NCI-H510A treated with DMSO at 0.1 percent for 48 hours (cell line): ENCODE data around the gene IGF1R.

Experiments
- DNase-seq: peaks from one replicate; lab custom pipeline; 2025; lab: John Stamatoyannopoulos, UW

Gene IGF1R

GRCh38 chr15:98827217-98827616 lies 178.9 kb downstream of the IGF1R start:
- no peak for DNase-seq

- DNase-seq: no peak
Measured at GRCh38 chr15:98830034-98830634, 181.8 kb downstream of the IGF1R start.

- DNase-seq: no peak
Measured at GRCh38 chr15:98834976-98835375, 186.6 kb downstream of the IGF1R start.

- DNase-seq: no peak
Measured at GRCh38 chr15:98835876-98836275, 187.5 kb downstream of the IGF1R start.

- DNase-seq: peak; percentile 13
Measured at GRCh38 chr15:98838387-98839259, 190.3 kb downstream of the IGF1R start.

GRCh38 chr15:98840053-98840452 lies 191.7 kb downstream of the IGF1R start:
- no peak for DNase-seq

- no peak for DNase-seq
Measured at GRCh38 chr15:98841419-98841970, 193.2 kb downstream of the IGF1R start.

GRCh38 chr15:98842192-98842972 lies 194.0 kb downstream of the IGF1R start:
- no peak for DNase-seq

GRCh38 chr15:98842973-98843285 lies 194.6 kb downstream of the IGF1R start:
- DNase-seq: no peak

GRCh38 chr15:98843844-98844243 lies 195.5 kb downstream of the IGF1R start:
- DNase-seq: no peak

- no peak for DNase-seq
Measured at GRCh38 chr15:98844261-98844660, 195.9 kb downstream of the IGF1R start.

GRCh38 chr15:98845138-98845884 lies 197.0 kb downstream of the IGF1R start:
- DNase-seq: no peak

- DNase-seq: peak; percentile 13
Measured at GRCh38 chr15:98850961-98851572, 202.7 kb downstream of the IGF1R start.

GRCh38 chr15:98853161-98853560 lies 204.8 kb downstream of the IGF1R start:
- DNase-seq: peak; percentile 69

- DNase-seq: no peak
Measured at GRCh38 chr15:98853617-98854420, 205.5 kb downstream of the IGF1R start.

GRCh38 chr15:98854496-98854895 lies 206.2 kb downstream of the IGF1R start:
- DNase-seq: no peak

GRCh38 chr15:98855067-98855814 lies 206.9 kb downstream of the IGF1R start:
- no peak for DNase-seq

GRCh38 chr15:98855815-98856531 lies 207.6 kb downstream of the IGF1R start:
- no peak for DNase-seq

GRCh38 chr15:98856532-98856907 lies 208.2 kb downstream of the IGF1R start:
- DNase-seq: no peak
